ENCODE data around the gene YTHDC2.

YTHDC2 gene

GRCh38 chr5:113552137-113552536, 38.6 kb downstream of the YTHDC2 start:
- no peak for DNase-seq (ENCODE audit: low read depth in 1 of 2, low spot score in 1 of 2)
- Histone ChIP-seq H3K27ac (replicated peaks) (no peak overlapping the region), H3K27me3 (ENCODE audit: insufficient read depth, poor library complexity, severe bottlenecking) (no peaks in the 10 kb centered on the region), H3K4me3 (replicated peaks; ENCODE audit: insufficient read depth, low read length) (no peak overlapping the region)
- TF ChIP-seq REST (IDR thresholded peaks at IDR 0.05; ENCODE audit: insufficient replicate concordance, low read depth), result no peak
- TF ChIP-seq GABPA (IDR thresholded peaks at IDR 0.05; ENCODE audit: low read depth), result no peak
- no peak for TF ChIP-seq SPI1 (IDR thresholded peaks at IDR 0.05; ENCODE audit: borderline replicate concordance, low read depth)
- TF ChIP-seq CTCF (IDR thresholded peaks at IDR 0.05; ENCODE audit: insufficient read depth, low read length), result no peak
- no peak for TF ChIP-seq POLR2AphosphoS5 (IDR thresholded peaks at IDR 0.05; ENCODE audit: low read depth)

GRCh38 chr5:113552620-113553019, 39.1 kb downstream of the YTHDC2 start:
- H3K27ac ChIP-seq (replicated peaks), result no peak overlapping the region
- H3K4me3 ChIP-seq (replicated peaks; ENCODE audit: insufficient read depth, low read length), result no peak overlapping the region
- TF ChIP-seq POLR2AphosphoS5 (IDR thresholded peaks at IDR 0.05; ENCODE audit: low read depth) (no peak), REST (IDR thresholded peaks at IDR 0.05; ENCODE audit: insufficient replicate concordance, low read depth) (no peak), CTCF (IDR thresholded peaks at IDR 0.05; ENCODE audit: insufficient read depth, low read length) (no peak), GABPA (IDR thresholded peaks at IDR 0.05; ENCODE audit: low read depth) (no peak), SPI1 (IDR thresholded peaks at IDR 0.05; ENCODE audit: borderline replicate concordance, low read depth) (no peak)
- H3K27me3 ChIP-seq (ENCODE audit: insufficient read depth, poor library complexity, severe bottlenecking), result no peaks in the 10 kb centered on the region
- DNase-seq (ENCODE audit: low read depth in 1 of 2, low spot score in 1 of 2), result no peak

GRCh38 chr5:113562828-113563400, 49.4 kb downstream of the YTHDC2 start:
- no peak for DNase-seq (ENCODE audit: low read depth in 1 of 2, low spot score in 1 of 2)
- Histone ChIP-seq H3K27me3 (ENCODE audit: insufficient read depth, poor library complexity, severe bottlenecking) (no peaks in the 10 kb centered on the region), H3K27ac (replicated peaks) (no peak overlapping the region), H3K4me3 (replicated peaks; ENCODE audit: insufficient read depth, low read length) (no peak overlapping the region)
- no peak for TF ChIP-seq CTCF (IDR thresholded peaks at IDR 0.05; ENCODE audit: insufficient read depth, low read length)
- TF ChIP-seq SPI1 (IDR thresholded peaks at IDR 0.05; ENCODE audit: borderline replicate concordance, low read depth), result no peak
- TF ChIP-seq REST (IDR thresholded peaks at IDR 0.05; ENCODE audit: insufficient replicate concordance, low read depth), result no peak
- no peak for TF ChIP-seq POLR2AphosphoS5 (IDR thresholded peaks at IDR 0.05; ENCODE audit: low read depth)
- no peak for TF ChIP-seq GABPA (IDR thresholded peaks at IDR 0.05; ENCODE audit: low read depth)
